ENCODE measurements around the gene GRB2. TPM values are rescaled to one million over a fixed set of nuclear protein-coding genes. Genes with fewer than 3 reads are reported as not detected.

Gene GRB2
- total and polyA plus RNA-seq, 4 donors = 51.0 to 198 (median 114) TPM

DNA sequence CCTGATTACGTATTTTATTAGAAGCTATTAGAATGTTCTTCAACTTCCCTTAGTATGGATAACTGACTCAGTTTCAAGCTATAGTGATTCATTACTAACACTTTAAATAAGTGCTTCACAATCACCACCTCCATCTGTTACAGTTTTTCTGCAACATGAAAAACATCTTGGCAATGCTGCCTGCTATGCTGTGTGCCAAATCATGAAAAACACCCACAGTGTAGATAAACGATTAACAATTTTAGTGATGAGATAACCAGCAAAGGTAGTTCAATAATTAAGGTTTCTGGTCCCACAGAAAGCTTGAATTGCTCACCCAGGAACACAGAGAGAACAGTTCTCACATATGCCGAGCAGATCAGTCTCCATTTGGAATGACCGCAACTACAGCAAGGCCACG, 64.8 kb downstream of the GRB2 start:
- DNase-seq (no peak), ATAC-seq (ENCODE audit: insufficient read depth, low FRiP score) (no peak)
- Histone ChIP-seq H3K36me3 (ENCODE audit: control insufficient read depth in 4 of 4, insufficient read depth in 4 of 4, low read length in 4 of 4) (peaks cover 0 to 2% (median 0%) of the 10 kb centered on the region in 4 donors), H3K4me3 (no peak overlapping the region), H3K9ac (ENCODE audit: insufficient read depth in 1 of 2, low read length in 2 of 2) (no peak overlapping the region), H3K27ac (ENCODE audit: low read depth in 1 of 2, low read length in 1 of 2) (no peak overlapping the region), H3K27me3 (ENCODE audit: control insufficient read depth in 3 of 3, insufficient read depth in 3 of 3, low read length in 2 of 3) (no peaks in the 10 kb centered on the region), H3K9me3 (ENCODE audit: control insufficient read depth in 4 of 4, insufficient read depth in 3 of 4, low read length in 3 of 4) (no peaks in the 10 kb centered on the region), H3K4me1 (ENCODE audit: control insufficient read depth in 5 of 5, insufficient read depth in 5 of 5, low read length in 5 of 5) (peaks cover 0 to 21% (median 3%) of the 10 kb centered on the region in 5 donors)
- no peak for TF ChIP-seq CTCF (IDR thresholded peaks at IDR 0.05; ENCODE audit: control extremely low read depth, extremely low read depth)
- 77 to 80% methylated on average over 5 of the region's 5 CpGs for WGBS, 2 donors

GRCh38 chr17:75339971-75340370, 65.5 kb downstream of the GRB2 start:
- no peak for TF ChIP-seq CTCF (IDR thresholded peaks at IDR 0.05; ENCODE audit: control extremely low read depth, extremely low read depth)
- Histone ChIP-seq H3K4me1 (ENCODE audit: control insufficient read depth in 5 of 5, insufficient read depth in 5 of 5, low read length in 5 of 5) (peaks cover 0 to 18% (median 3%) of the 10 kb centered on the region in 5 donors), H3K27ac (ENCODE audit: low read depth in 1 of 2, low read length in 1 of 2) (no peak overlapping the region), H3K9me3 (ENCODE audit: control insufficient read depth in 4 of 4, insufficient read depth in 3 of 4, low read length in 3 of 4) (no peaks in the 10 kb centered on the region), H3K27me3 (ENCODE audit: control insufficient read depth in 3 of 3, insufficient read depth in 3 of 3, low read length in 2 of 3) (no peaks in the 10 kb centered on the region), H3K36me3 (ENCODE audit: control insufficient read depth in 4 of 4, insufficient read depth in 4 of 4, low read length in 4 of 4) (peaks cover 0 to 2% (median 0%) of the 10 kb centered on the region in 4 donors), H3K9ac (ENCODE audit: insufficient read depth in 1 of 2, low read length in 2 of 2) (no peak overlapping the region), H3K4me3 (no peak overlapping the region)
- 91 to 95% methylated on average over 3 of the region's 3 CpGs for WGBS, 2 donors
- ATAC-seq (ENCODE audit: insufficient read depth, low FRiP score) = no peak
- DNase-seq = no peak

- Histone ChIP-seq H3K36me3 (ENCODE audit: control insufficient read depth in 4 of 4, insufficient read depth in 4 of 4, low read length in 4 of 4) (peaks cover 0 to 3% (median 0%) of the 10 kb centered on the region in 4 donors), H3K4me3 (no peak overlapping the region), H3K9me3 (ENCODE audit: control insufficient read depth in 4 of 4, insufficient read depth in 3 of 4, low read length in 3 of 4) (no peaks in the 10 kb centered on the region), H3K4me1 (ENCODE audit: control insufficient read depth in 5 of 5, insufficient read depth in 5 of 5, low read length in 5 of 5) (peaks cover 0 to 12% (median 0%) of the 10 kb centered on the region in 5 donors), H3K27ac (ENCODE audit: low read depth in 1 of 2, low read length in 1 of 2) (no peak overlapping the region), H3K9ac (ENCODE audit: insufficient read depth in 1 of 2, low read length in 2 of 2) (no peak overlapping the region), H3K27me3 (ENCODE audit: control insufficient read depth in 3 of 3, insufficient read depth in 3 of 3, low read length in 2 of 3) (no peaks in the 10 kb centered on the region)
- ATAC-seq (ENCODE audit: insufficient read depth, low FRiP score) = no peak
- no peak for TF ChIP-seq CTCF (IDR thresholded peaks at IDR 0.05; ENCODE audit: control extremely low read depth, extremely low read depth)
- 23 to 53% methylated on average over 6 of the region's 6 CpGs for WGBS, 2 donors
- DNase-seq = no peak
These were observed 67.1 kb downstream of the GRB2 start for GRCh38 chr17:75338335-75338734.

DNA sequence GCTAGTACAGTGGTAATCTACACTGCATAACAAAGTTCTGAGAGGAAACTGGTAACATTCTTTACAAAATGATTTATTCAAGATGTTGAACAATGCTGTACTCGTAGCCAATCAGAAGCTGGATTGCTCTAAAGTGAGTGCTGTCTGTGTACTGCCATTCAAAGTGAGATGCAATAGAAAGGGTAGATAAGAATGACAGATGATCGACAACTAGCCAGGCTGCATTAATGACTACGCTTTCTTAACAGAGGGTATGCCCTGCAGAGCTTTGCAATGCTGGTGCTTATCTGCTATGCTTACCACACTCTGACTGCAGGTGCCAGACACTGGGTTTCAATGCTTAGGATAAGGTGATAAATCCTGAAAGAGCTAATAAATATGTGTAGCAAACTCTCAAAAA, 70.2 kb downstream of the GRB2 start:
- 69 to 78% methylated on average over 3 of the region's 3 CpGs for WGBS, 2 donors
- no peak for TF ChIP-seq CTCF (IDR thresholded peaks at IDR 0.05; ENCODE audit: control extremely low read depth, extremely low read depth)
- no peaks in the 10 kb centered on the region for H3K9me3 ChIP-seq (ENCODE audit: control insufficient read depth in 4 of 4, insufficient read depth in 3 of 4, low read length in 3 of 4)
- no peak overlapping the region for H3K27ac ChIP-seq (ENCODE audit: low read depth in 1 of 2, low read length in 1 of 2)
- no peak overlapping the region for H3K4me3 ChIP-seq
- H3K4me1 ChIP-seq (ENCODE audit: control insufficient read depth in 5 of 5, insufficient read depth in 5 of 5, low read length in 5 of 5) = peaks cover 0 to 3% (median 0%) of the 10 kb centered on the region in 5 donors
- ATAC-seq (ENCODE audit: insufficient read depth, low FRiP score) = no peak
- no peaks in the 10 kb centered on the region for H3K27me3 ChIP-seq (ENCODE audit: control insufficient read depth in 3 of 3, insufficient read depth in 3 of 3, low read length in 2 of 3)
- peaks cover 0 to 9% (median 3%) of the 10 kb centered on the region in 4 donors for H3K36me3 ChIP-seq (ENCODE audit: control insufficient read depth in 4 of 4, insufficient read depth in 4 of 4, low read length in 4 of 4)
- DNase-seq = no peak
- H3K9ac ChIP-seq (ENCODE audit: insufficient read depth in 1 of 2, low read length in 2 of 2) = no peak overlapping the region

Measured in lung (tissue), 12 donors.